ENCODE data around the gene CACNG6. TPM values are rescaled to one million over a fixed set of nuclear protein-coding genes. Genes with fewer than 3 reads are reported as not detected.
"Not testable (repeated sequence)": the region's sequence is repeated elsewhere in the genome, so short reads cannot be mapped to it uniquely, and the experiment has no call there.

CACNG6 gene
- total RNA-seq, 1 donor from 2014 or later: not detected

GRCh38 chr19:53999694-54000093 is 8.3 kb downstream of the CACNG6 start:
- DNase-seq (ENCODE audit: low spot score): no peak

GRCh38 chr19:54001496-54001895 is 10.1 kb downstream of the CACNG6 start:
- DNase-seq (ENCODE audit: low spot score): no peak

- DNase-seq (ENCODE audit: low spot score): no peak
These were observed 11.3 kb downstream of the CACNG6 start for GRCh38 chr19:54002495-54003315.

GRCh38 chr19:54009440-54009839 is 18.0 kb downstream of the CACNG6 start:
- no peak for DNase-seq (ENCODE audit: low spot score)

- no peak for DNase-seq (ENCODE audit: low spot score)
These were observed 19.0 kb downstream of the CACNG6 start for GRCh38 chr19:54010474-54010873.

- DNase-seq (ENCODE audit: low spot score): no peak
These were observed 20.2 kb downstream of the CACNG6 start for GRCh38 chr19:54011507-54012211.

- DNase-seq (ENCODE audit: low spot score): no peak
These were observed 22.4 kb downstream of the CACNG6 start for GRCh38 chr19:54013866-54014265.

- DNase-seq (ENCODE audit: low spot score): no peak
These were observed 23.6 kb downstream of the CACNG6 start for GRCh38 chr19:54014920-54015560.

GRCh38 chr19:54017261-54017660 is 25.8 kb downstream of the CACNG6 start:
- DNase-seq (ENCODE audit: low spot score): no peak

GRCh38 chr19:54021363-54021762 is 29.9 kb downstream of the CACNG6 start:
- DNase-seq (ENCODE audit: low spot score): no peak

GRCh38 chr19:54021932-54022331 is 30.5 kb downstream of the CACNG6 start:
- DNase-seq (ENCODE audit: low spot score): no peak

- no peak for DNase-seq (ENCODE audit: low spot score)
These were observed 31.8 kb downstream of the CACNG6 start for GRCh38 chr19:54023191-54023590.

GRCh38 chr19:54024660-54025059 is 33.2 kb downstream of the CACNG6 start:
- DNase-seq (ENCODE audit: low spot score): no peak

- DNase-seq (ENCODE audit: low spot score): no peak
These were observed 35.2 kb downstream of the CACNG6 start for GRCh38 chr19:54026656-54027055.

- no peak for DNase-seq (ENCODE audit: low spot score)
These were observed 37.9 kb downstream of the CACNG6 start for GRCh38 chr19:54029301-54029700.

GRCh38 chr19:54029930-54030490 is 38.6 kb downstream of the CACNG6 start:
- DNase-seq (ENCODE audit: low spot score): no peak

- DNase-seq (ENCODE audit: low spot score): no peak
These were observed 39.6 kb downstream of the CACNG6 start for GRCh38 chr19:54030895-54031586.

GRCh38 chr19:54035215-54036178 is 44.1 kb downstream of the CACNG6 start:
- no peak for DNase-seq (ENCODE audit: low spot score)

GRCh38 chr19:54036542-54036941 is 45.1 kb downstream of the CACNG6 start:
- not testable (repeated sequence) for DNase-seq (ENCODE audit: low spot score)

- no peak for DNase-seq (ENCODE audit: low spot score)
These were observed 48.6 kb downstream of the CACNG6 start for GRCh38 chr19:54040003-54040402.

All from mesenteric fat pad (tissue), 1 donor.